ENCODE data around the gene CTAG1B.
"Not testable (repeated sequence)": the region's sequence is repeated elsewhere in the genome, so short reads cannot be mapped to it uniquely, and the experiment has no call there.

CTAG1B gene

GRCh38 chrX:154600759-154601374 lies 18.2 kb downstream of the CTAG1B start:
- H3K9me3 ChIP-seq (ENCODE audit: control insufficient read depth, insufficient read depth, low read length), result peaks cover 49% of the 10 kb centered on the region
- no peaks in the 10 kb centered on the region for H3K36me3 ChIP-seq (ENCODE audit: control insufficient read depth, insufficient read depth, low read length)
- H3K27ac ChIP-seq (ENCODE audit: low read depth, low read length), result no peak overlapping the region
- no peak overlapping the region for H3K9ac ChIP-seq (ENCODE audit: low read depth, low read length)
- H3K4me1 ChIP-seq (ENCODE audit: control insufficient read depth, insufficient read depth, low read length), result peaks cover 5% of the 10 kb centered on the region
- H3K27me3 ChIP-seq (ENCODE audit: control insufficient read depth, insufficient read depth, low read length), result no peaks in the 10 kb centered on the region
- no peak overlapping the region for H3K4me3 ChIP-seq (ENCODE audit: low read depth, low read length)

GRCh38 chrX:154599531-154599930 lies 19.6 kb downstream of the CTAG1B start:
- no peak overlapping the region for H3K27ac ChIP-seq (ENCODE audit: low read depth, low read length)

GRCh38 chrX:154598656-154599055 lies 20.4 kb downstream of the CTAG1B start:
- peaks cover 59% of the 10 kb centered on the region for H3K9me3 ChIP-seq (ENCODE audit: control insufficient read depth, insufficient read depth, low read length)
- no peak overlapping the region for H3K4me3 ChIP-seq (ENCODE audit: low read depth, low read length)
- no peaks in the 10 kb centered on the region for H3K27me3 ChIP-seq (ENCODE audit: control insufficient read depth, insufficient read depth, low read length)
- H3K9ac ChIP-seq (ENCODE audit: low read depth, low read length), result no peak overlapping the region
- H3K4me1 ChIP-seq (ENCODE audit: control insufficient read depth, insufficient read depth, low read length), result peaks cover 8% of the 10 kb centered on the region
- H3K27ac ChIP-seq (ENCODE audit: low read depth, low read length), result no peak overlapping the region
- H3K36me3 ChIP-seq (ENCODE audit: control insufficient read depth, insufficient read depth, low read length), result no peaks in the 10 kb centered on the region

More at GRCh38 chrX:154599531-154599930, 19.6 kb downstream of the CTAG1B start:
- Histone ChIP-seq H3K36me3 (ENCODE audit: control insufficient read depth, insufficient read depth, low read length) (no peaks in the 10 kb centered on the region), H3K9me3 (ENCODE audit: control insufficient read depth, insufficient read depth, low read length) (peaks cover 54% of the 10 kb centered on the region), H3K27me3 (ENCODE audit: control insufficient read depth, insufficient read depth, low read length) (no peaks in the 10 kb centered on the region), H3K9ac (ENCODE audit: low read depth, low read length) (no peak overlapping the region), H3K4me1 (ENCODE audit: control insufficient read depth, insufficient read depth, low read length) (peaks cover 8% of the 10 kb centered on the region), H3K4me3 (ENCODE audit: low read depth, low read length) (no peak overlapping the region)

- Histone ChIP-seq H3K27ac (ENCODE audit: low read depth, low read length) (no peak overlapping the region), H3K4me3 (ENCODE audit: low read depth, low read length) (no peak overlapping the region), H3K9me3 (ENCODE audit: control insufficient read depth, insufficient read depth, low read length) (peaks cover 58% of the 10 kb centered on the region), H3K36me3 (ENCODE audit: control insufficient read depth, insufficient read depth, low read length) (no peaks in the 10 kb centered on the region), H3K27me3 (ENCODE audit: control insufficient read depth, insufficient read depth, low read length) (no peaks in the 10 kb centered on the region), H3K9ac (ENCODE audit: low read depth, low read length) (no peak overlapping the region), H3K4me1 (ENCODE audit: control insufficient read depth, insufficient read depth, low read length) (peaks cover 8% of the 10 kb centered on the region)
These were observed 21.9 kb downstream of the CTAG1B start for GRCh38 chrX:154597221-154597620.

GRCh38 chrX:154596290-154596929 lies 22.7 kb downstream of the CTAG1B start:
- H3K27me3 ChIP-seq (ENCODE audit: control insufficient read depth, insufficient read depth, low read length), result no peaks in the 10 kb centered on the region
- peak overlapping the region; percentile 6; the same call in 1 of the 2 replicates for H3K4me3 ChIP-seq (ENCODE audit: low read depth, low read length)
- H3K27ac ChIP-seq (ENCODE audit: low read depth, low read length), result peak overlapping the region; percentile 60
- H3K9ac ChIP-seq (ENCODE audit: low read depth, low read length), result no peak overlapping the region
- peaks cover 8% of the 10 kb centered on the region for H3K4me1 ChIP-seq (ENCODE audit: control insufficient read depth, insufficient read depth, low read length)
- H3K36me3 ChIP-seq (ENCODE audit: control insufficient read depth, insufficient read depth, low read length), result no peaks in the 10 kb centered on the region
- peaks cover 53% of the 10 kb centered on the region for H3K9me3 ChIP-seq (ENCODE audit: control insufficient read depth, insufficient read depth, low read length)

- Histone ChIP-seq H3K4me3 (ENCODE audit: low read depth, low read length) (peak overlapping the region; percentile 6; the same call in 1 of the 2 replicates), H3K27ac (ENCODE audit: low read depth, low read length) (peak overlapping the region; percentile 60), H3K36me3 (ENCODE audit: control insufficient read depth, insufficient read depth, low read length) (no peaks in the 10 kb centered on the region), H3K9me3 (ENCODE audit: control insufficient read depth, insufficient read depth, low read length) (peaks cover 53% of the 10 kb centered on the region), H3K4me1 (ENCODE audit: control insufficient read depth, insufficient read depth, low read length) (peaks cover 8% of the 10 kb centered on the region), H3K9ac (ENCODE audit: low read depth, low read length) (no peak overlapping the region), H3K27me3 (ENCODE audit: control insufficient read depth, insufficient read depth, low read length) (no peaks in the 10 kb centered on the region)
These were observed 23.4 kb downstream of the CTAG1B start for GRCh38 chrX:154595559-154596249.

- Histone ChIP-seq H3K36me3 (ENCODE audit: control insufficient read depth, insufficient read depth, low read length) (no peaks in the 10 kb centered on the region), H3K4me1 (ENCODE audit: control insufficient read depth, insufficient read depth, low read length) (peaks cover 8% of the 10 kb centered on the region), H3K9ac (ENCODE audit: low read depth, low read length) (no peak overlapping the region), H3K27ac (ENCODE audit: low read depth, low read length) (no peak overlapping the region), H3K4me3 (ENCODE audit: low read depth, low read length) (no peak overlapping the region), H3K9me3 (ENCODE audit: control insufficient read depth, insufficient read depth, low read length) (peaks cover 45% of the 10 kb centered on the region), H3K27me3 (ENCODE audit: control insufficient read depth, insufficient read depth, low read length) (no peaks in the 10 kb centered on the region)
These were observed 24.6 kb downstream of the CTAG1B start for GRCh38 chrX:154594491-154594890.

- Histone ChIP-seq H3K36me3 (ENCODE audit: control insufficient read depth, insufficient read depth, low read length) (no peaks in the 10 kb centered on the region), H3K4me3 (ENCODE audit: low read depth, low read length) (no peak overlapping the region), H3K27ac (ENCODE audit: low read depth, low read length) (no peak overlapping the region), H3K9ac (ENCODE audit: low read depth, low read length) (no peak overlapping the region), H3K27me3 (ENCODE audit: control insufficient read depth, insufficient read depth, low read length) (no peaks in the 10 kb centered on the region), H3K9me3 (ENCODE audit: control insufficient read depth, insufficient read depth, low read length) (peaks cover 40% of the 10 kb centered on the region), H3K4me1 (ENCODE audit: control insufficient read depth, insufficient read depth, low read length) (peaks cover 8% of the 10 kb centered on the region)
These were observed 25.9 kb downstream of the CTAG1B start for GRCh38 chrX:154593201-154593600.

GRCh38 chrX:154592505-154592904 lies 26.6 kb downstream of the CTAG1B start:
- H3K9ac ChIP-seq (ENCODE audit: low read depth, low read length), result no peak overlapping the region
- no peak overlapping the region for H3K27ac ChIP-seq (ENCODE audit: low read depth, low read length)
- no peak overlapping the region for H3K4me3 ChIP-seq (ENCODE audit: low read depth, low read length)
- peaks cover 33% of the 10 kb centered on the region for H3K9me3 ChIP-seq (ENCODE audit: control insufficient read depth, insufficient read depth, low read length)
- H3K4me1 ChIP-seq (ENCODE audit: control insufficient read depth, insufficient read depth, low read length), result peaks cover 8% of the 10 kb centered on the region
- H3K27me3 ChIP-seq (ENCODE audit: control insufficient read depth, insufficient read depth, low read length), result no peaks in the 10 kb centered on the region
- no peaks in the 10 kb centered on the region for H3K36me3 ChIP-seq (ENCODE audit: control insufficient read depth, insufficient read depth, low read length)

- H3K4me1 ChIP-seq (ENCODE audit: control insufficient read depth, insufficient read depth, low read length); H3K4me3 ChIP-seq (ENCODE audit: low read depth, low read length); H3K36me3 ChIP-seq (ENCODE audit: control insufficient read depth, insufficient read depth, low read length); H3K27me3 ChIP-seq (ENCODE audit: control insufficient read depth, insufficient read depth, low read length); H3K9ac ChIP-seq (ENCODE audit: low read depth, low read length); H3K27ac ChIP-seq (ENCODE audit: low read depth, low read length): not testable (repeated sequence)
- peaks cover 30% of the 10 kb centered on the region for H3K9me3 ChIP-seq (ENCODE audit: control insufficient read depth, insufficient read depth, low read length)
These were observed 28.7 kb downstream of the CTAG1B start for GRCh38 chrX:154590415-154590814.

- H3K36me3 ChIP-seq (ENCODE audit: control insufficient read depth, insufficient read depth, low read length); H3K4me3 ChIP-seq (ENCODE audit: low read depth, low read length); H3K27me3 ChIP-seq (ENCODE audit: control insufficient read depth, insufficient read depth, low read length); H3K4me1 ChIP-seq (ENCODE audit: control insufficient read depth, insufficient read depth, low read length); H3K9me3 ChIP-seq (ENCODE audit: control insufficient read depth, insufficient read depth, low read length); H3K9ac ChIP-seq (ENCODE audit: low read depth, low read length); H3K27ac ChIP-seq (ENCODE audit: low read depth, low read length): not testable (repeated sequence)
These were observed 34.4 kb downstream of the CTAG1B start, which contains the start of gene CTAG1A for GRCh38 chrX:154584585-154585183. CTAG1A (plus strand) TSS chrX:154585133; CDS start chrX:154585207, 74 bp downstream.

Measured in HUES48 (cell line).